Ecto neural progenitor cell (in vitro differentiated cells): ENCODE results near the gene C1orf198.

ENCODE experiments used
- DNase-seq: peaks from one replicate; pipeline ENCODE4 v3.0.0-alpha.2; 2018; ENCODE audit warnings: low spot score

The C1orf198 gene

DNA sequence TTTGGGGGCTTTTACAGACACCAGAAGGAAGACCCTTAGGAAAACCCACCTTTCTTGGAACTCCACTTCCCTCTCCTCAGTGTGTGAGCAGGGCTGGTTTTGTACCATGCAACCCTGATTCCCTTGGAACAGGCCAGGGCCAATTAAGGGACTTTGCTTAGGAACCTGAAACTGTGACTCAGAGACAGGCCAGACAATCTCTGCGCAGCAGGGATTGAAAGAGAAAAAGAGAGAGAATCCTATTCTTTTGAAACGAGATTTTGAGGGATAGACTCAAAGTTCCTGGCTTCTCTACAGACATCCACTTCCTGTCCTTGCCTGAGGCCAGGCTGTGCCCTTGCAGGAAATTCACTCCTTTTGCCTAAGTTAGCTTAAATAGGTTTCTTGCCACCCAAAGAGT lies 23.1 kb upstream of the C1orf198 start:
- DNase-seq = no peak

DNA sequence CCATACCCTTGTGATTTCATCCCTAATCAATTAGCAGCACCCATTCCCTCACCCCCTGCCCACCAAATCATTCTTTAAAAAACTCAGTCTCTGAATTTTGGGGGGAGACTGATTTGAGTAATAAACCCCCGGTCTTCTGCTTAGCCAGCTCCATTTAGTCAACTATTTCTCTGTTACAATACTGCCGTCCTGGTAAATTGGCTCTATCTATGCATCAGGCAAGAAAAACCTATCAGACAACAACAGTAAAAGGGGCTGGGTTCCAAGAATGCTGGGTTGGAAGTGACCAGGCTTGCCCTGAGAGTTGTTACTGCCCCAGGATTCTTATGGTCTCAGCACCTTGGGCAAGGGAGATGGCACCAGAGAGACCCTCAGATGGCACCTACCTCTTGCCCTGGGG lies 16.3 kb upstream of the C1orf198 start:
- no peak for DNase-seq

DNA sequence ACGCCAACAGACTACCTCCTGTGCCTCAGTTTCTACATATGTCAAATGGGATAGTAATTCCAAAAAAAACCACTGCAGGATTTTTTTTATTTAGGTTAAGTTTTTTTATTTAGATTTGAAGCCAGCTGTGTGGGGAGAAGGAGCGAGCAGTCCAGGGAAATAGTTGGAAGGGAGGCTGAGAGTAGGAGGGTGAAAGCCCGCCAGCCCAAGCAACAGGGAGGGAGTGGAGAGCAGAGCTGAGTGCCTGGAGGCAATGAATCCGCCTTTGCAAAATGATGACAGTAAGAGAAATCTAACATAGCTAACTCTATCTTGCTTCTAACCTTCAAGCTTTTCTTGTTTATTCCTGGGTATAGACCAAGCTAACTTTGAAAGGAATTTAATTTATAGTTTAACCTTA lies 15.6 kb upstream of the C1orf198 start:
- DNase-seq = no peak

DNA sequence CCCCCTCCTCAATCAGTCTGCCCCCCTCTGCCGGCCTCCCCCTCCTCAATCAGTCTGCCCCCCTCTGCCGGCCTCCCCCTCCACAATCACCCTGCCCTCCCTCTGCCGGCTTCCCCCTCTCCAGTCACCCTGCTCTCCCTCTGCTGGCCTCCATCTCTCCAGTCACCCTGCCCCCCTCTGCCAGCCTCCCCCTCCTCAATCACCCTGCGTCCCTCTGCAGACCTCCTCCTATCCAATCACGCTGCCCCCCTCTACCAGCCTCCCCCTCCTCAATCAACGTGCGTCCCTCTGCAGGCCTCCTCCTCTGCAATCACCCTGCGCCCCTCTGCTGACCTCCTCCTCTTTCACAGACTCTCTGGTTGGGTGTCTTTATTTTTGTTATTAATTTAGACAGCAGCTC lies 11.5 kb upstream of the C1orf198 start:
- no peak for DNase-seq

DNA sequence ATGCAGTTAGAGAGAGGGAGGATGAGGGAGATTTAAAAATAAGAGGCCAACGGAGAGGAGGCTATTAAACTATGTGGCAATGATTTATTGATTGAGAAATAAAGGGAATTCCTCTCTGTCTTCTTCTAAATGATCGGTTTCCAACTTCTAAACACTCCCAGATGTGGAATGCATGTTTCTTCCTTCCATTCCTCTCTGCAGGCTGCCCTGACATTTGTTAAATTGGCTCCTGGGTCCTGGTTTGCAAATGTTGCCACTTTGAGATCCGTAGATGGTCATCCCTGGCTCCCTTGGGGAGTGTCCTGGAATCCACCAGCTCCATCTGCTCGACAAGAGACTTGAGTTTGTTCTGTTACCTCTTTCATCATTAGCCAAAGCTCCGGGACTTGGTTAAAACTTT lies 10.3 kb upstream of the C1orf198 start:
- DNase-seq = no peak

DNA sequence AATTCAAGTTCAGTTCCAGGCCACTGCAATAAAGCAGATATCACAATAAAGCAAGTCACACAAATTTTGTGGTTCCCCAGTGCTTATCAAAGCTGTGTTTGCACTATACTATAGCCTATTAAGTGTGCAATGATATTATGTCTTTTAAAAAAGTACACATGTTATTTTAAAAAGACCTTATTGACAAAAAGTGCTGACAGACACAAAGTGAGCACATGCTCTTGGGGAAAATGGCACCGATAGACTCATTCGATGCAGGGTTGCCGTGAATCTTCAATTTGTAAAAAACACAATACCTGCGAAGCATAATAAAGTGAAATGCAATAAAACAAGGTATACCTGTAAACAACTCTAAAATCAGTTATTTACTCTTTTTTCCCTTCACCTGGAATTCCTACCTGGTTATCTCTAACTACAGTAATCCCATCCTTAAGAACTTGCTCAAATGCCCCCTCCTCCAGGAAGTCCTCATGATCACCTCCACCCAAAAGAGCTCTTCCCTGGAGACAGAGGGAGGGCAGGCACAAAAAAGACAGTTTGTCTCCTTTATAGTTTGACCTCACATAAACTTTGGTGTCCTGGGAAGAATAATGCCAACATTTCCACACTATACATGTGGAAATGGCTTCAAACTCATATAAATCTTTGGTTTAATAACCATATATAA lies 9.7 kb upstream of the C1orf198 start:
- DNase-seq = no peak

DNA sequence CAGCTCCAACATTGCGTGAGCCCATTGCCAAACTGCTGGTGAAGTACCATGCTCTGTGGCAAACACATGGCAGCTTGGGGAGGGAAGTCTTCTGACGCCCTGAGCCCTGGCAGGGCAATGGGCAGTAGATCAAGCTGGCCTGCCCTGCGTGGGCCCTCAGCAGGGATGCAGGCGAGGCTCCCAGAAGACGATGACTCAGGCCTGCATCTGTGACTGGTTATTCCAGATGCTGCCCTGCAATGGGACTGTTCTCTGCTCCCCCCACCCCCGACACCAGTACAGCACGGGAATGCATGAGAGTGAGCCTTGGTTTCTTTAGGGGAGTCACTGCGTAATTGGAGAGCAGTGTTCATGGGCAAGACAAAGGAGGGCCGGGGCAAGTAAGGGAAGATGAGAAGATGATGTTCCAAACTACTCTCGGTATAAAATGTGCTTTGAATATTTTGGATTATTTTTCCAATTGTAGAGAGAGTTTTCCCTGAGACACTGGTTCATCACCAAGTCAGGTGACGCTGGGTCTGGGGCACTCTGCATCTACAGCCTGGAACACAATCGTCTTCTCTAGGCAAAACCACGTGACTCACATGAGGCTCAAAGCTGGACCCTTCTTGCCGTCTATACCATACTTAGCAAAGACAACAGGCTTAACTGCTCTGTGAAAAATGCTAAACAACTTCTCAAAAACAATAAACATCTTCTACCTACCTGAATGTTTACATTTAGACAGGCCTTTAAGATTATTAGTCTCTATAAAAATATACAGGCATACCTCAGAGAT lies 9.0 kb upstream of the C1orf198 start:
- DNase-seq = no peak

DNA sequence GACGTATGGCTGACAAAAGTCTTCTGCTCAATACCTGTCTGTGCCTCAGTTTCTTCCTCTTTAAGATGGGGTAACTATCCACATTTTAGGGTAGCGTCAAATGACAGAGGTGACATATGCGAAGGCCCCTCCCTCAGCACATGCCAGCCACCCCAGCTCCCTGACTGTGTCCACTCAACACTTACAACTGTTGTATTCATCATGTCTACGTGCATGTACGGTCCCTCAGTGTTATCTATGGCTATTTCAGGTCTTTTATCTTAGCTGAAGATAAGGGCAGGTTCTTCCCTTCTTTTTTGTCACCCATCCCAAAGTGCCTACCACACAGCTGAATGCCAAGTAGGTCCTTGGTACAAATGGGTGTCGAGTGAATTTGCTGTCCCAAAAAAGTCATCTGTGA lies 8.3 kb upstream of the C1orf198 start:
- no peak for DNase-seq

DNA sequence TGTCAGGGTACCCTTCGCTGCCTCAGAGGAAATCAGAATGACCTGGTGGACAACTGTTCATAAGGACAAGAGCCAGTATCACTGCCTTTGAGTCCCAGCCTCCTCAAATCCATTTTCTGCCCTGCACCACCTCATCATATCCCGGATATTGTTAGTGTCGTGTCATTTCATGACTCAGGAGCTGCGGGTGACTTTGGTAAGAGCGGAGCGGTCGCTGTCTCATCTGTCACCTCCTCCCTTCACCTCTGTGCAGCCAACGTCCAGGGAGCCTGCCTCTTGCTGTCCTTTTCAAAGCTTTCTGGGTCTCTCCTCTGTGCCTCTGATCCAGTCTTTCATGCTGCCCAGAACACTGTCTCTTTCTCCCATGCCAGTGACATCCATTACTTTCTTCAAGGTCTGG lies 7.0 kb upstream of the C1orf198 start:
- no peak for DNase-seq

DNA sequence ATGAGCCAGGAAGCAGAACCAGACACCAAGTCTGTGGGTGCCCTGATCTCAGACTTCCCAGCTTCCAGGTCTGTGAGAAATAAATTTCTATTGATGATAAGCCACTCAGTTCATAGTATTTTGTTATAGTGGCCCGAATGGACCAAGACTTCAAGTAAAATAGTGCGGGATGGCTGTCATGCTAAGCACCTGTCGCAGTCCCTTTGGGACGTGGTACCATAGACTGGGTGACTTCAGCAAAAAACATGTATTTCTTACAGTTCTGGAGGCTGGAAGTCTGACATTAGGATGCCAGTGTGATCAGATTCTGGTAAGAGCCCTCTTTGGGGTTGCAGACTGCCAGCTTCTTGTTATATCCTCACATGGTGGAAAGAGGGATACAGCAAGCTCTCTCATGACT lies 2.6 kb upstream of the C1orf198 start:
- no peak for DNase-seq

DNA sequence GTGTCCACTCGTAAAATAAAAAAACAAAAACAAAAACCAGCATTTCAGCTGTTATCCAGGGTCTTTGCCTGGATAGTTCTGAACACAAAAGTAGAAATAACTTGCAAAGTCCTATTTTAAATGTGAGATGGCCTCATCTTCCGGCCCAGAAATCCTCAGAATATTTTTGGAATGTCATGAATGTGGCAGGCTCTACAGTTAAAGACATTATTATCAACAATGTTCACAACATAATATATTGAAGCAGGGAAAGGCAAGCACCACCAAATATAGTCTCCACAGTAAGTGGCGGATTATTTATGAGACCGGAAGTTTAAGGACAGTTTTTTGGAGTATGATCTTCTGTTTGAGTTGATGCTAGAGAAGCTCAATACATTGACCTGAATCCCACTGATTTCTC lies 1.2 kb upstream of the C1orf198 start:
- no peak for DNase-seq

DNA sequence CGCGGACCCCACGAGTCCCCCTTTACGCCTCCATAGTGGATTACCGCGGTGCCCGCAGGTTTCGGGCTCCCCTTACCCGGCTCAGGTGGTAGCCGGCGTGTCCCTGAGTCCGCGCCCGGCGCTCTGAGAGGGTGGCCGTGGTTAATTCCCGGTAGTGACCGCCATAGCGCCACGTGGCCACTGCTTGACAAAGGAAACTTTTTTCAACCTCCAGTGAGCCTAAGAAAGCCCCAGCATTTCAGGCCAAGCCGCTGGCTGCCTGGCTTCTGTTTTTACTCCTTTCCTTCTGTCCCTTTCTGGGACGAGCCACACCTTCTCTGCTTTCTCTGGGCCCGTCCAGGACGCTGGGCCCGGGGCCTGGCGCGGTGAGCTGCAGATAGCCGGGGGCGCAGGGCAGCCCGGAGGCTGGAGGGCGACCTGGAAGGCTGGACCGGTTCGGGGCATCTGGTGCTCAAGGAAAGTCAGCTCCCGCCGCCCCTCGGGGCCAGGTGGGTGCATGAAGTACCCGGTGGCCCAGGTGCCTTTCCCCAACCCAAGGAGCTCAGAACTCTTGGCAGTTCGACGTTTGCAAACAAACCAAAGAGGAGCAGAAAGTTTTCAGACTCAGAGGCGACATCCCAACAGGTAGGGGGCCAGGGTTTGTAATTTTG lies 540 bp upstream of the C1orf198 start:
- DNase-seq = no peak

DNA sequence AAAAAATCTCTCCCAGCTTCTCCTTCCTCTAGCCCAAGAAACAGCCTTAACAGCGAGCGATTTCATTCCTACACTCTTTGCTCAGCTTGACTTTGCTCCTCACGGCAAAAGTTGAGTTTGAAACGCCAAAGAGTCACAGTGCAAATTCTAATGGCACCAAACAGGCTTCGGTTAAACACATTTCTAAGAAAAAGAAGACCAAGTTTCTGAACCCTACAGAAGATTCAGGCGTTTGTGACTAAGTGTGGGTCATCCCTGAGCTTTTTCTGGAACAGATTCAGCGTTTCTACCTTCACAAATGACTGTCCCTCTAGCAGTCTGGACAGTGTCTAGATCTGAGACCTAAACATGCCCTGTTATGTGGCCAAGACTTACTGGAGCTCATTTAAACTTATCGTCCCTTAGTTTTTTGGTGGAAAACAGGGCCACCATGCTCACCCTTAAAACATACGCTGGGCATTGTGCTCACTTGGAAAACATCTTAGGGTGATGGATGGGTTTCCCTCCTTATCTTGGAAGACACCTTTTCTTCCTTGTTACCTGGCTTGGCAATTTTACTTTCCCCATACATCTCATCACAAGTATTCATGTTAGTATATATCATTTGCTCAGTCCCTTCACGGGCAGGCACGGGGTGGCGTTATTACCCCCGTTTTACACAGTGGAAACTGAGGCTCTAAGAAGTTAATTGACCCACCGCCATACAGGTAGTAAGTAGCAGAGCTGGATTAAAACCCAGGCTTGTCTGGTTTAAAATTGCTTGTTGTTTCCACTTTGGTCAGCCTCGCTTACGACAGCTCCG lies 1.0 kb downstream of the C1orf198 start:
- DNase-seq = no peak

DNA sequence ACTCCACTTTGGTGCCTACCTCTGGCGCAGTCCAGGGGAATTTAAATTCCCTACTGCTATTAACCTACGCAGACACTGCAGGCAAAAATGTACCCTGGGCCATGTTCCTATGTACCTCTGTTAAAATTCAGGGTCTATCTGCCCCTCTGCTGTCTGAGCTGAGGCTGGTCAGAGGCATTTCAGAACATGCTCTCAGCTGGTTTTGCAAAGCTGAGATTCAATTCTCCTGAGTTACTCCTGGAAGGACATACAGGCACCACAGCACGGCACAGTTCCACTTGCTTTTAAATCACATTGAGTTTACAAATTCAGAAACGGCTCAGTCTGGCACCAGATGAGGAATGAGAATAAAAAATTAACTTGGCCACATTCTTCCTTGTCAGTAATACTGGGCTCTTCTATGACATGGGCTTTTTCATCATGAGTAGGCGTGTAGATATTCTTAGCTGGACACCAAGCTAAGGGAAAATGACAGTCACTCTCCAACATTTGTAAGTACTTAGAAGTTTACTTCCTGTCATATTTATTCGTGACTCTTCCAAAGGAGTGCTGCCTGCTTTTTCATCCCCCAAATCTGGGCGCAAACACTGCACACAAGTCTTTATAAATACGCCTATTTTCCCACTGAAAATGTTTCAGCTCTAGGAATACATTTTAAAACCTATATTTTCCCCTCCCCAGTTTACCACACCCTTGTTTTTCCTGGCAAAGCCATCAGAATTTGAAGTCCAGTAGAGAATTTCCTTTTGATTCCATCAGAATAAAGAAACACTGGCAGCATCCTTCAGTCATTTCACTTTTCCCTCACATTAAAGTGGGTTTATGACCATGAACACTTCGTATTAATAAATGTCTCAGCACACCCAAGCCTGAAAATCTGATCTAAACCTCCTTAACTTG lies 1.9 kb downstream of the C1orf198 start:
- DNase-seq = no peak

DNA sequence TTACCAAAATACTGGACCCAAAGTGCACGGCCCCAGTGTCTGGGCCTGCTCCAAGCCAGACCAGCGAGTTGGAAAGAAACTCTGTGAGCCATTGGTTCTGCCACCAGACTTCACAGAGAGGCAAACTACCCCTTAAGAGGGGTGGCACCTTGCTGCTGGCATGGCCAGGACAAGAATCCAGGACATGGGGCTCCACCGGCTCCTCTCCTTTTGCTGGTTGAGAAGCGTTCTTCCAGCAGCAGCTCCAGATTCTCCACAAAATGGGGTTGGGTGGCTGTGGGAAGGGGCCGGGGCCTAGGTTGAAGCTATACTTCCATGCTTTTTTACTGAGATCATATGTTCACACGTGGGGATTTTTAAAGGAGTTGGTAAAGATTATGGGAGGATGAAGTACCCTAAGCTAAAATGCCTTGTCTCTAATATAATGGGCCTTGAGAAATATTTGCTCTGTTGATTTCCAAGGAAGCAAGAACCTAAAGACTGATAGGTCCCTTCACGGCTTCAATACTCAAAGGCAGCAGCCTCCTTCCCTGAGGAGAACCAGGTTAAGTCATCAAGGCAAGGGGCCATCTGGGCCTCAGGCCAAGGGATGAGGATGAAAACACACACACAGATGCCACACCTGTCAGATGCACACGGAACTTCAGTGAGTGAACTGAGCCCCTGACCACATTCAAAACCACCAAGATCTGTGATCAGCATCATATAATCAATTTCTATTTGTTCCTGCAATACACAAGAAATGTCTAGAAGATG lies 3.1 kb downstream of the C1orf198 start:
- DNase-seq = no peak

DNA sequence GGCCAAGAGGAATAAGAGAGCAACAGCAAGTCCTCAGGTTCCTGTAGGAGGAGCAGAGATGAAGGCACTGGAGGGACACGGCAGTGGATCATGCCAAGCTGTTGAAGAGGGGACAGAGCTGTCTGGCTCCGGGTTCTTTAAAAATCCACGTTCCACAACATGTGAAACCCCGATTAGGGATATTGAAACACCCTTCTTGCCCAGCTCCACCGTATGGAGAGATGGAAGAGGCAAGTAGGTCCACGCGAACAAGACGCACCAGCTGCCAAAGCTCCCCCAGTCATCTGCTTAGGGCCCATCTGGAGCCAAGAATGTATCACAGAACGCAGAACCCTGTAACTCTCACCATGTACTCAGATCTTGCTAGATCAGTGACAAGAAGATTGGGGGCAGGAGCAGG lies 3.9 kb downstream of the C1orf198 start:
- no peak for DNase-seq

DNA sequence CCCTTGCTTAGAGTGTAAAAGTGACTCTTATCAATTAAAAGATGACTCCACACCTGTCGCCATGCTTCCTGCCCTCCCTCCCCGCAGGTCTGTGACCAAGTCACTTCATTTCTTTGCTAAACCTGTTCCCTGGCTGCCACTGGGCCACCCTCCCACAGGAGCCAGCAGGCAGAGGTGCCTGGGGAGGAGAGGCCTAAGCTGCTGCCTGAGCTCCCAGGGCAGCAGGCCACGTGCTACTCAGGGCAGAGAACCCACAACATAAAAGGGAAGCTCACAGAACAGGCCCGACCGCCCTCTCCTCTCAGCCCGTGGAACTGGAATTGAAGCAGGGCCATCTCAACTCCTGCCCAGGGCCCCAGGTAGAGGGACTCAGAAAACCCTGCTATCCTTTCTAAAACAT lies 4.9 kb downstream of the C1orf198 start:
- DNase-seq = no peak

DNA sequence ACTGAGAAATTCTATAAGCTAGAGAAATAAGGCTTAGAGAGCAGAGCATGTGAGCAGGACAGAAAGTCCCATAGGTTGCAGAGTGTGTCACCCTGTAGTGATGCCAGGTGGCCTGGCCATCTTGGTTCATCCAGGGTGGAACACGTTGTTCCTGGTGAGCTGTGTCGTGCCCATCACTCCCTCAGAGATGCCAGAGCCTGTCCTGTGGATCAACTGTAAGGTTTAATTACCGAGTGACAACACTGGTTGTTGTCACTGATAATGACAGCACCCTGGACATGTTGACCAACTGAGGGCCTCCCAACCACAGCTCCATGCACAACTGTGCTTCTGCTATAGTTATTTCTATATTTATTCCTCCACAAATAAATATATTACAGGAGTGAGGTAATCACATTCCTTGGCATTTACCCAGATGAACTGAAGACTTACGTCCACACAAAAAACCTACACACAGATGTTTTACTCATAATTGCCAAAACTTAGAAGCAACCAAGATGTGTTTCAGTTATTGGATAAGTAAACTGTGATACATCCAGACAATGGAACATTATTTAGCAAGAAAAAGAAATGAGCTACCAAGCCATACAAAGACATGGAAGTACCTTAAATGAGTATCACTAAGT lies 6.2 kb downstream of the C1orf198 start:
- DNase-seq = no peak

DNA sequence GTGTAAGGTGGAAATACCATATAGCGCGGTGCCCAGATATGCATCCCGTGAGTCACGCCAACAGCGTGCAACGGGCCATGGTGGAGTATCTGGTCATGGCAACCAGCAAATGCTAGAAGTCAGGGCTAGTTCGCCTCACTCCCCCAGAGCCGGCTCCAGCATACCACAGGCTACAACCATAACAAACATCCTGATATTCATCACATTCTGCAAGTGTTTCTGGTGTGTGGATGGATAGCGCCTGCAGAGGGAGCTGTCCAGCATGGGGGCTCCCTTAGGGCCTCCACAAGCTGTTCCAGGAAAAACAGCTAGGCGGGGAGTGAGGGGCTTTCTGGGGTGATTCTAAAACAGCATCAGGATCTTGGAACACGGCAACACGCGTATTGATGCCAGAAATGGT lies 6.8 kb downstream of the C1orf198 start:
- DNase-seq = no peak

DNA sequence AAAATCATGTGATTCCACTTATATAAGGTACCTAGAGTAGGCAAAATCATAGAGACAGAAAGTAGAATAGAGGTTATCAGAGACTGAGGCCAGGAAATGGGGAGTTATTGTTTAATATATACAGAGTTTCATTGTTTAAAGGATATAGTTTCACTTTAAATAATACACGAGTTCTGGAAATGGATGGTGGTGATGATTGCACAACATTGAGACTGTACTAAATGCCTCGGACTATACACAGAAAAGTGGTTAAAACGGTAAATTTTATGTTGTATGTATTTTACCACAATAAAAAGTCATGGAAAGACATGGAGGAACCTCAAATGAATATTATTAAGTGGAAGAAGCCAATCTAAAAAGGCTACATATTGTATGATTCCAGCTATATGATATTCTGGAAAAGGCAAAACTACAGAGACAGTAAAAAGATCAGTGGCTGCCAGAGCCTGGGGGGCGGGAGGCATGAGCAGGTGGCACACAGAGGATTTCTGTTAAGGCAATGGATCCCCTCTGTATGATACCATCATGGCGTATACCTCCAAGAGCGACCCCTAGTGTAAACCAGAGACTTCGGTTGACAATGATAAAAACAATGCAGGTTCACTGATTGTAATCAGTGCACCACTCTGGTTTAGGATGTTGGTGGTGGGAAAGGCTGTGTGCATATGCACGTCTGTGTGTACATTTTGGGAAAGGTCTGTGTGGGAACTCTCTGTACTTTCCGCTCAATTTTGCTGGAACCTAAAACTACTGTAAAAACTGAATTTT lies 7.5 kb downstream of the C1orf198 start:
- no peak for DNase-seq
